Fibroblast of skin of right biceps (primary cell): ENCODE data around the gene OXCT2.
A peak's percentile ranks its signal among the peaks of the same experiment; 100 is the strongest.

Experiments used
- DNase-seq: peaks from one replicate; pipeline ENCODE4 v3.0.0-alpha.2; 2013

The OXCT2 gene

DNA sequence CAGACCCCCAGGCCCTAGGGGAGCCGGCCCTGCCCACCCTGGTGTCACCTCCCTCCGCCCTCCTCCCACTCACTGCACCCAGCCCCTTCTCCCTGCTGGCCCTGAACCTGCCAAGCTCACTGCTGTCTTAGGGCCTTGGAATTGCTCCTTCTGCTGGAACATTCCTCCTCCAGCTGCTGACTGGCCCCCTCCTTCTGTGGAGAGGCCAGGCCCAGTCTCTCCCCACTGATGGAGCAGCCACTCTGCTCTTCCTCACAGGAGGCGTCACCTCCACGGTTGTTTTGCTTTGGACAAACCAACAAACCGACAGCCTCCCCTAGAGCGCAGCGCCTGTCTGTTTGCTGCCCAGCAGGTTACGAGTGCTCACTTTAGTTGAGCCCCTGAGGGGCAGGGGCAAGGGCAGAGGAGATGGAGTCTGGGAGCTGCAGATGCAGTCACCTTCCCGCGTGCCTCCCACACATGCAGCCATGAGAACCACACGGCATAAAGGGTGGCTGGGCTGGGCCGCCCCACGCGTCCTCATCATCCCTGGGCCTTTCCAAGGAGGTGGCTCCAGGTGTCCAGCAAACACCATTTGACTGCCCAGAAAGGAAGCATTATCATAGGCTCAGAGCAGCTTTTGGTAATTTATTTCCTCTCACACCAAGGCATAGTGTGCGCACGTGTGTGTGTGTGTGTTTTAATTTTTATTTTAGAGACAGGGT, 9.4 kb downstream of the OXCT2 start:
- DNase-seq, result no peak

- DNase-seq, result no peak
Observed at GRCh38 chr1:39761016-39761415, 10.1 kb downstream of the OXCT2 start.

GRCh38 chr1:39760074-39761008, 10.8 kb downstream of the OXCT2 start:
- DNase-seq, result no peak

DNA sequence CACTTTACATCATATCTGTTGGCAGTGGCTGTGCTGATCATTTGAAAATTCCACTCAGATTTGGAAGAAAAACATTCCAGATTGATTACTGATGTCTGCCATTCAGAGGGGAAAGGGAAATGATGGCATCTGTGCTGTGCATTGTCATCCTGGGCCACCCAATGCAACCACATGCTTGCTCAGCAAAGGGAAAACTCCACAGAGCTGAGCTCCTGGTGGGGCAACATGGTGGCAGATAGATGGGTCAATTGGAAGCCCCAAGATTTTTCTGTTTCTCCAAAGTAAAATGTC, 11.8 kb downstream of the OXCT2 start:
- DNase-seq, result no peak

- DNase-seq, result no peak
Observed at GRCh38 chr1:39758556-39759435, 12.4 kb downstream of the OXCT2 start.

DNA sequence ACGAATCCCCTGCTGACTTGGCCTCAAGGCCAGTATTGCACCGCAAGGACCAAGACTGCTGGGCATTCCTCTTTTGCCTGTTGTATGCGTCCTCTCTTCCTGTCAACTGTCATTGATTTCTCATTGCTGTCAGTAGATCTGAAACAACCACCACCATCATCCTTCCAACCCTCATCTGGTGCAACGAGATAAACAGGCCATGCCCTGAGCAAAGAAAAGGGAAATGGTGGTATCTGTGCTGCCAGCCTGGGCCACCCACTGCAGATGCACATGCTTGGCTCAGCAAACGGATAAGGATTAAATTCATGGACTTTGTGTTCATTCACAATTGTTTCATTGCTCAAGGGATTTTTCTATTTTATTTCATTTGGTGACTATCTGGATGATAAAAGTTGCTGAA, 13.6 kb downstream of the OXCT2 start:
- DNase-seq, result no peak

GRCh38 chr1:39755965-39756659, 15.0 kb downstream of the OXCT2 start:
- DNase-seq, result no peak

DNA sequence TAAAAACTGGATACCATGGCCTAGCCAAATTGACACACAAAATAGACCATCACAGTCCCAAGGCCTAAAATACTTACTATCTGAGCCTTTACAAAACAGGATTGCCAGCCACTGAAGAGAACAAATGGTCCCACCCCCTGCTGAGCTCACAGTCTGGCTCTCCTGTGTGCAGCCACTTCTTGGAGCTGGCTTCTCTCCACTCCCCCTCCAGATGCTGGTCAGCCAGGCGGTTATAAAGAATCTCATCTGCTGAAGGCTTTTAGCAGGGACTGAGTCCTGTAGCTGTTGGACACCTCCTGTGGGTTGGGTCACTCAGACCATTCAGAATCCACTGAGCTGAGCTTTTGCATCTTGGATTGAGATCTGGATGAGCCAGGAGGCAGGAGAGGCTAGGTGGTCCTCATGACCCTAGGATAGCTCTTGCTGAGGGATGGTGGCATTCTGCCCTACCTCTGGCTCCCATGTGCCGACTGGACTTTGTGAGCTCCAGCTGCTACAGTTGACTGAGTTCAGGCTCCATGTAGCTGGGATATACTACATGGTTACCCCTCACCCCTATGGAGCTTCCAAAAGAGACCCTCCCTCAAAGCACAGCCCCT, 16.1 kb downstream of the OXCT2 start:
- DNase-seq, result no peak

- DNase-seq, result no peak
Observed at GRCh38 chr1:39754026-39754570, 17.1 kb downstream of the OXCT2 start.

DNA sequence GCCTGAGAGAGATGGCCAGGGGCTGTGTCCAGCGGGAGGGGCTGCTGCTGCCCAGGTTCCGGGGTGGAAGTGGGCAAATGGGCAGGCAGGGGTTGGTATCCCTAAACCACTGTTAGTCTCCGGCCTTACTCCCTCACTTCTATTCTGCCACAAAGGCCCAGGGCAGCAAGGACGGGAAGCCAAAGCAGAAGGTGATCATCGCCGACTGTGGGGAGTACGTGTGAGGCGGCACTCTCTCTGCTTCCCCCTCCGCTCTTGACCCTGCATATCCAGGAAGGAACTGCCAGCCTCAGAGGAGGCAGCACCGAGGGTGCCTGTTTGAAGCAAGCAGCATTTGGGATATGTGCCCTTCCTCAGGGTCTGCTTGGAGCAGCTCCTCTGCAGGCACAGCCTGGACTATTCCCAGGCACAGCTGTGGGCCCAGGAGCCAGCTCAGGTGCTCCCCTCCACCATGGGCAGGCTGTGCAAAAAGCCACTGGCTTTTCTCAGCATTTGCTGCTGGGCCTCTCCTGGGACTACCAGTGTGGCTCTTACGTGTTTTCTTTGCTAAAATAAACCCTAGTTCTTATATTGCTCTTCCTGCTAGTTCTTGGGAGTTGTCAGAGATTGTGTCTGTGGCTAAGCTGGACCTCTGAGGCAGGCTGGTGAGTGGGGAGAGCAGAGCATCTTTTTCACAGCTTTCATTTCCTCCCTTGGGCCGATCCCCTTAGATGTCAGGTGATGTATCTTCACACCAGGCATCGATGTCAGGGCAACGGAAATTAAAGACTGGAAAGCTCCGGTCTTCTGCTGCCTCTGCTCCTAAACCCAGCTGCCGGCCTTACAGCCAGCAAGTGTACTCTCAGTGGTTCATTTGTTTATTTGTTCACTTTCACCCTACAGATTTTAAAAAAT, 17.8 kb downstream of the OXCT2 start:
- no peak for DNase-seq

- no peak for DNase-seq
Observed at GRCh38 chr1:39752703-39753102, 18.4 kb downstream of the OXCT2 start.

- DNase-seq, result no peak
Observed at GRCh38 chr1:39751595-39751994, 19.6 kb downstream of the OXCT2 start.

- no peak for DNase-seq
Observed at GRCh38 chr1:39745016-39745670, 26.0 kb downstream of the OXCT2 start.

DNA sequence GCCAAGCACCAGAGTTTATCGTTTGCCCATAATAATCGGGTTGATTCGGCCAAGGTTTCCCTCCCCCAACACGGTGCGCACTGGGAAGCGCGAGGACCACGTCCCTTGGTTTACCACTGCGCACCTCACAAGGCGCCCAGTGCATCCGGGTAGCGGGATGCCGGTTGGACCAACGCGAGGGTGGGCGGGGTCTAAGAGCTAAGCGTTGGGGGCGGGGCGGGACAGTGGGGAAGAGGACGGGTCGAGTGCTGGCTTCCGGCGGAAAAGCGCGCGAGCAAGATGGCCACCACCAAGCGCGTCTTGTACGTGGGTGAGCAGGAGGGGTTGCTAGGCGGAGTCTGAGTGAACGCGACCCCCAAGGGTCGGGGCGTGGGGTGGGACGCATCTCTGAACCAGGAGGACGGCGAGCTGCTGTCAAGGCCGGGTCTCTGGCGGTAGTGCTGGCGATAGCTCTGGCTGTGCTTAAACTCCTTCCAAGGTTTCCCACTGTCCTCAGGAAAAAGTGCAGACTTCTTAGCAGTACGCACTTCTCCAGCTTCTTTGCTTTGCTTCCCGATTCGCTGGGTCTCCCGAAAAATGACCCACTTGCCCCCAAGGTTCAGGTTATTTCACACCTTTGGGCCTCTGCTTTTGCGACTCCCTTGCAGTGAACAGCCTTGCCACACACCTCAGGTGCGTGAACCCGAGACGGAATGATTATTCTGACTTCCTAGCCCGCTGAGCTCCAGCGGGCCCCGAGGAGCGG, 32.4 kb downstream of the OXCT2 start, which contains the start of gene PPIE:
Gene PPIE (plus strand): TSS at position 261 of the 745 bp plus-strand sequence. CDS start 19 bp downstream, at position 280.
- peak; percentile 91 for DNase-seq

GRCh38 chr1:39737546-39738169, 33.5 kb downstream of the OXCT2 start:
- DNase-seq, result peak; percentile 80

GRCh38 chr1:39735731-39736130, 35.4 kb downstream of the OXCT2 start:
- DNase-seq, result no peak

GRCh38 chr1:39733161-39733560, 38.0 kb downstream of the OXCT2 start:
- DNase-seq, result no peak

DNA sequence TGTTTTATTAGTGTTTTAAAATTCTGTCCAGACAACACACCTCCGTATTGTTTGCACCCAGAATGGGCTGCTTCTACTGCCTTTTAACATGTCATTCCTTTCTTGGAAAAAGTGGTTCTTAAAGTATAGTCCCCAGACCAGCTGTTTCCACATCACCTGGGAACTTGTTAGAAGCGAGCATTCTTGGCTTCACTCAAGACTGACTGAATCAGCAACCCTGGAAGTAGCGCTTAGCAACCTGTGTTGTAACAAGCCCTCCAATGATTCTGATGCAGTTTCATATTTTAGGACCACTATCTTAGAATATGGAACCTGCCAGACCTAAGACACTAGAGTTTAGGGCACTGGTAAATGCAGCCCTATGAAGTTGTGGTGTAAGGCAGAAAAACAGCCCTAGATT, 38.4 kb downstream of the OXCT2 start:
- no peak for DNase-seq

- DNase-seq, result no peak
Observed at GRCh38 chr1:39729842-39730241, 41.3 kb downstream of the OXCT2 start.
